K562 (cell line): ENCODE data around the gene OR52E6. TPM values are rescaled to one million over a fixed set of nuclear protein-coding genes. Genes with fewer than 3 reads are reported as not detected.

Source experiments
- ATAC-seq: fragments of 200-7000 bp; cut with Tn5 transposase; 3 replicates; pipeline ENCODE4 v1.9.1; 2020; ENCODE audit warnings: moderate library complexity
- BruUV-seq: library from RNA; stranded (reverse); fragments of 400-500 nt; replicated peaks from 2 replicates; lab custom pipeline; 2021; lab: Mats Ljungman, UMichigan
- CTCF ChIA-PET: fragments of 300-600 bp; formaldehyde crosslinking; extraction: SDS; loops from one replicate; lab custom pipeline; 2021; ENCODE audit warnings: low intra/inter-chr PET ratio; lab: Yijun Ruan, JAX
- POLR2A ChIA-PET: fragments of 300-600, 350-650 bp; sonication (Branson Sonifier 250); formaldehyde crosslinking; extraction: SDS; loops from one replicate; lab custom pipeline; 2021; ENCODE audit warnings: antibody characterized with exemption, inconsistent platforms; lab: Yijun Ruan, JAX
- DNase-seq, 4 experiments: peaks; one replicate each; pipeline versions ENCODE4 v3.0.0 to v3.0.0-alpha.2; 2011 to 2018; ENCODE audit warnings: low spot score in 3 of 4, mixed read lengths in 3 of 4; ENCODE audit errors: extremely low read depth in 1 of 4
- FAIRE-seq: peaks from 2 replicates; lab custom pipeline; 2011; peaks lifted over from hg19 to GRCh38; lab: Jason Lieb, UNC
- H2AFZ ChIP-seq: 2 replicates; pipeline ENCODE4 v1.6.0; 2011; ENCODE audit warnings: low read depth, low read length, control low read depth, inconsistent platforms
- H3K27ac ChIP-seq: fragments of 200-600 bp; 3 replicates; pipeline ENCODE4 v1.8.0; 2011; ENCODE audit warnings: low read depth, mild to moderate bottlenecking, control low read depth, inconsistent platforms, low read length, moderate library complexity, mixed read lengths; ENCODE audit errors: extremely low read depth
- H3K27me3 ChIP-seq, 2 experiments: fragments of 300-600 bp in 1 of 2; 2 replicates in 1 of 2; 3 replicates in 1 of 2; pipeline versions ENCODE4 v1.6.0 to v1.8.0; 2011; ENCODE audit warnings: inconsistent platforms in 2 of 2, low read length in 2 of 2, mild to moderate bottlenecking in 1 of 2, mixed read lengths in 1 of 2, moderate library complexity in 1 of 2; ENCODE audit not compliant: control insufficient read depth in 2 of 2, insufficient read depth in 2 of 2
- H3K36me3 ChIP-seq: fragments of 300-600 bp; 3 replicates; pipeline ENCODE4 v1.8.0; 2011; ENCODE audit warnings: mild to moderate bottlenecking, low read length, inconsistent platforms; ENCODE audit not compliant: control insufficient read depth, insufficient read depth
- H3K4me1 ChIP-seq, 2 experiments: fragments of 200-600 bp in 1 of 2; replicated peaks in 1 of 2; 2 replicates in 1 of 2; 3 replicates in 1 of 2; pipeline versions ENCODE4 v1.5.1 to v1.8.0; 2011; ENCODE audit warnings: inconsistent platforms in 2 of 2, low read length in 2 of 2, mild to moderate bottlenecking in 1 of 2, mixed read lengths in 1 of 2, moderate library complexity in 1 of 2; ENCODE audit not compliant: control insufficient read depth in 2 of 2, insufficient read depth in 2 of 2
- H3K4me2 ChIP-seq: 2 replicates; pipeline ENCODE4 v1.6.1; 2011; ENCODE audit warnings: low read length, control low read depth, inconsistent platforms, mixed read lengths; ENCODE audit not compliant: insufficient read depth
- H3K4me3 ChIP-seq: fragments of 200-600 bp; sonication (generic), shearing (Covaris generic); 2 replicates; pipeline ENCODE4 v1.5.1; 2016; ENCODE audit warnings: control low read depth, inconsistent platforms
- H3K79me2 ChIP-seq: fragments of 200-600 bp; 3 replicates; pipeline ENCODE4 v1.8.0; 2011; ENCODE audit warnings: low read length, inconsistent platforms; ENCODE audit not compliant: control insufficient read depth, insufficient read depth
- H3K9ac ChIP-seq, 2 experiments: 2 replicates each; pipeline versions ENCODE4 v1.6.0 to v1.6.1; 2011; ENCODE audit warnings: low read depth in 2 of 2, low read length in 2 of 2, control low read depth in 1 of 2, inconsistent platforms in 1 of 2, mild to moderate bottlenecking in 1 of 2, mixed read lengths in 1 of 2; ENCODE audit not compliant: insufficient read depth in 1 of 2
- H3K9me1 ChIP-seq: one replicate; pipeline ENCODE4 v1.6.0; 2011; ENCODE audit warnings: inconsistent platforms, mild to moderate bottlenecking, low read length, moderate library complexity; ENCODE audit not compliant: control insufficient read depth, insufficient read depth
- H3K9me3 ChIP-seq: replicated peaks from 2 replicates; pipeline ENCODE4 v1.5.1; 2011; ENCODE audit warnings: low read depth, low read length, inconsistent platforms; ENCODE audit not compliant: control insufficient read depth, insufficient read depth
- H4K20me1 ChIP-seq: replicated peaks from 2 replicates; pipeline ENCODE4 v1.6.1; 2011; ENCODE audit warnings: low read length, inconsistent platforms, mixed read lengths; ENCODE audit not compliant: control insufficient read depth, insufficient read depth
- CBX5 ChIP-seq: IDR thresholded peaks from 2 replicates; pipeline ENCODE4 v1.6.1; 2014; ENCODE audit warnings: low read depth, borderline replicate concordance
- GATAD2A ChIP-seq: fragments of 450-650 bp; IDR thresholded peaks from 2 replicates; pipeline ENCODE4 v1.6.1; 2017
- HEY1 ChIP-seq: fragments of 250-450 bp; sonication (Bioruptor Pico); IDR thresholded peaks from 2 replicates; pipeline ENCODE4 v1.5.0; 2020; ENCODE audit warnings: mild to moderate bottlenecking, moderate library complexity, borderline replicate concordance
- MAX ChIP-seq: sonication (generic); formaldehyde crosslinking; IDR thresholded peaks from 2 replicates; pipeline ENCODE4 v1.9.0; 2022; ENCODE audit warnings: mild to moderate bottlenecking, missing genetic modification reagents
- MAZ ChIP-seq, 2 experiments: fragments of 450-650 bp in 1 of 2; sonication (generic) in 1 of 2; formaldehyde crosslinking; IDR thresholded peaks in 1 of 2; conservative IDR thresholded peaks in 1 of 2; 2 replicates each; pipeline versions ENCODE4 v1.4.0 to v1.5.0; 2020; ENCODE audit warnings: mild to moderate bottlenecking in 1 of 2, missing genetic modification reagents in 1 of 2
- MECOM ChIP-seq: fragments of 250-450 bp; sonication (Bioruptor Pico); IDR thresholded peaks from 2 replicates; pipeline ENCODE4 v1.8.0; 2022; ENCODE audit warnings: inconsistent platforms
- PKNOX1 ChIP-seq: fragments of 450-650 bp; IDR thresholded peaks from 2 replicates; pipeline ENCODE4 v1.6.1; 2016
- TSHZ1 ChIP-seq: fragments of 250-450 bp; sonication (Bioruptor Pico); IDR thresholded peaks from 2 replicates; pipeline ENCODE4 v1.4.0; 2020; ENCODE audit warnings: mild to moderate bottlenecking, moderate library complexity
- ZNF445 ChIP-seq: fragments of 250-450 bp; sonication (Bioruptor Pico); IDR thresholded peaks from 2 replicates; pipeline ENCODE4 v1.4.0; 2020; ENCODE audit warnings: low read depth, mild to moderate bottlenecking, moderate library complexity
- WGBS: fragments of 100-300 bp; shearing (Covaris generic); methylation state at CpG from one replicate; pipeline ENCODE4 v1.1.6; 2016; ENCODE audit warnings: low coverage, mixed read lengths; ENCODE audit not compliant: insufficient coverage; ENCODE audit errors: missing lambda C conversion rate; 5-methylcytosine and 5-hydroxymethylcytosine counted together
- in situ Hi-C: fragments of 300-500 bp; cut with MboI; formaldehyde crosslinking; loops from 4 replicates; pipeline ENCODE4 v1.15.0; 2018; ENCODE audit warnings: inconsistent platforms, mixed read lengths
- intact Hi-C: fragments of 100-400 bp; cut with micrococcal nuclease; formaldehyde crosslinking; loops from 2 replicates; pipeline ENCODE4 v1.14.2; 2022
- polyA plus RNA-seq, 8 experiments: library from polyadenylated mRNA; depleted of rRNA in 4 of 8; stranded (reverse) in 5 of 8; unstranded in 3 of 8; fragments of >200 nt; fragmentation: Nextera tagmentation in 2 of 8; fragmentation: Illumina TruSeq in 1 of 8; extraction: Ambion mirVana in 2 of 8; extraction: Trizol in 1 of 8; gene quantifications; 2 replicates each; pipeline versions ENCODE4 v1.2.1 to v1.2.3, GENCODE V29; 2011 to 2014; ENCODE audit warnings: inconsistent platforms in 1 of 8, missing spikeins in 1 of 8
- total RNA-seq, 7 experiments: library from RNA; depleted of rRNA in 6 of 7; stranded (reverse); fragments of >200 nt in 6 of 7; fragmentation: Illumina TruSeq in 2 of 7; extraction: Trizol in 2 of 7; gene quantifications; 2 replicates each; pipeline versions ENCODE4 v1.2.1 to v1.2.3, GENCODE V29; 2011 to 2021; ENCODE audit warnings: low replicate concordance in 1 of 7
- TF ChIP-seq, protein P1 (sequence below): fragments of 200-800 bp; sonication (Bioruptor generic); IDR thresholded peaks from 2 replicates; pipeline ENCODE4 v1.6.1; 2017; ENCODE audit warnings: missing genetic modification characterization, missing compliant biosample characterization
- TF ChIP-seq, protein P2 (sequence below): fragments of 450-650 bp; IDR thresholded peaks from 2 replicates; pipeline ENCODE4 v1.6.1; 2016; ENCODE audit warnings: missing biosample characterization, missing genetic modification characterization
- TF ChIP-seq, protein P3 (sequence below): fragments of 450-650 bp; IDR thresholded peaks from 2 replicates; pipeline ENCODE4 v1.6.1; 2017; ENCODE audit warnings: antibody characterized with exemption

OR52E6 gene
- total and polyA plus RNA-seq, 9 of the 15 experiments (the other 6 are each of a cell fraction or from before 2014, with no cell fraction given), result not detected

DNA sequence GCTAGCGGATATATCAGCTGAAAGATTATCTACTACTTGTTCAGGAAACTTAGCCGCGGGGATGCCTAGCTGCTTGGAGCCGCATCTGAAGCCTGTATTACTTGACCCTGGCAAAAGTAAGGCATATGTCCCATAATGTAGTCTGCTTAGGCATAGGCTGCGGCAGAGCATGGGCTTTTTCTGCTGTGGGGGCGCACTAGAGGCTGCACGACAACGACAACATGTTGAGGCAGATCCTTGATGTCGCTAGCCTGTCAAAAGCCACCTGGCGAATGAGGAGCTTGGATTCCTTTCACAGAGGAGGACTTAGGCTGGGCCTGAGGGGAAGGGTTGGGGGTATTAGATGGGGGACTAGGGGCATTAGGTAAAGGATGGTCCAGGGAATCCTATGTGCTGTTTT is 34.1 kb downstream of the OR52E6 start:
- in situ Hi-C loops, result no loop called here
- FAIRE-seq (no peak), ATAC-seq (no peak), DNase-seq (no peak)
- intact Hi-C loops, result no loop called here
- H2AFZ ChIP-seq, result no peak overlapping the region
- no peaks in the 10 kb centered on the region for H3K9me1 ChIP-seq
- BruUV-seq, result no TSS peak
- WGBS, result 71% methylated on average over 10 of the region's 10 CpGs
- peaks cover 0 to 6% of the 10 kb centered on the region in 2 experiments; a peak in 2 of 5 replicates for H3K4me1 ChIP-seq
- ChIA-PET CTCF (no interaction called here), POLR2A (no interaction called here)
- H3K9ac ChIP-seq, result no peak overlapping the region
- peaks cover 24% of the 10 kb centered on the region for H3K9me3 ChIP-seq
- H3K27me3 ChIP-seq, result no peaks in the 10 kb centered on the region
- H4K20me1 ChIP-seq, result no peaks in the 10 kb centered on the region
- H3K36me3 ChIP-seq, result no peaks in the 10 kb centered on the region
- no peak overlapping the region for H3K4me3 ChIP-seq
- no peak overlapping the region for H3K27ac ChIP-seq
- H3K4me2 ChIP-seq, result no peak overlapping the region
- no peaks in the 10 kb centered on the region for H3K79me2 ChIP-seq
- TF ChIP-seq, protein P1, sequence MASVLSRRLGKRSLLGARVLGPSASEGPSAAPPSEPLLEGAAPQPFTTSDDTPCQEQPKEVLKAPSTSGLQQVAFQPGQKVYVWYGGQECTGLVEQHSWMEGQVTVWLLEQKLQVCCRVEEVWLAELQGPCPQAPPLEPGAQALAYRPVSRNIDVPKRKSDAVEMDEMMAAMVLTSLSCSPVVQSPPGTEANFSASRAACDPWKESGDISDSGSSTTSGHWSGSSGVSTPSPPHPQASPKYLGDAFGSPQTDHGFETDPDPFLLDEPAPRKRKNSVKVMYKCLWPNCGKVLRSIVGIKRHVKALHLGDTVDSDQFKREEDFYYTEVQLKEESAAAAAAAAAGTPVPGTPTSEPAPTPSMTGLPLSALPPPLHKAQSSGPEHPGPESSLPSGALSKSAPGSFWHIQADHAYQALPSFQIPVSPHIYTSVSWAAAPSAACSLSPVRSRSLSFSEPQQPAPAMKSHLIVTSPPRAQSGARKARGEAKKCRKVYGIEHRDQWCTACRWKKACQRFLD, result no peak
- TF ChIP-seq HEY1 (CRISPR knock-in tag) (no peak), CBX5 (no peak), PKNOX1 (no peak), MAZ (CRISPR knock-in tag; conservative IDR thresholded peaks at IDR 0.05 in 1 of 2, IDR thresholded peaks at IDR 0.05 in 1 of 2) (no peak), TSHZ1 (no peak), MAX (CRISPR knock-in tag) (no peak), MECOM (CRISPR knock-in tag) (no peak), GATAD2A (no peak), ZNF445 (CRISPR knock-in tag) (no peak)
- TF ChIP-seq, protein P2, sequence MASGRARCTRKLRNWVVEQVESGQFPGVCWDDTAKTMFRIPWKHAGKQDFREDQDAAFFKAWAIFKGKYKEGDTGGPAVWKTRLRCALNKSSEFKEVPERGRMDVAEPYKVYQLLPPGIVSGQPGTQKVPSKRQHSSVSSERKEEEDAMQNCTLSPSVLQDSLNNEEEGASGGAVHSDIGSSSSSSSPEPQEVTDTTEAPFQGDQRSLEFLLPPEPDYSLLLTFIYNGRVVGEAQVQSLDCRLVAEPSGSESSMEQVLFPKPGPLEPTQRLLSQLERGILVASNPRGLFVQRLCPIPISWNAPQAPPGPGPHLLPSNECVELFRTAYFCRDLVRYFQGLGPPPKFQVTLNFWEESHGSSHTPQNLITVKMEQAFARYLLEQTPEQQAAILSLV (tag), result no peak
- TF ChIP-seq, protein P3, sequence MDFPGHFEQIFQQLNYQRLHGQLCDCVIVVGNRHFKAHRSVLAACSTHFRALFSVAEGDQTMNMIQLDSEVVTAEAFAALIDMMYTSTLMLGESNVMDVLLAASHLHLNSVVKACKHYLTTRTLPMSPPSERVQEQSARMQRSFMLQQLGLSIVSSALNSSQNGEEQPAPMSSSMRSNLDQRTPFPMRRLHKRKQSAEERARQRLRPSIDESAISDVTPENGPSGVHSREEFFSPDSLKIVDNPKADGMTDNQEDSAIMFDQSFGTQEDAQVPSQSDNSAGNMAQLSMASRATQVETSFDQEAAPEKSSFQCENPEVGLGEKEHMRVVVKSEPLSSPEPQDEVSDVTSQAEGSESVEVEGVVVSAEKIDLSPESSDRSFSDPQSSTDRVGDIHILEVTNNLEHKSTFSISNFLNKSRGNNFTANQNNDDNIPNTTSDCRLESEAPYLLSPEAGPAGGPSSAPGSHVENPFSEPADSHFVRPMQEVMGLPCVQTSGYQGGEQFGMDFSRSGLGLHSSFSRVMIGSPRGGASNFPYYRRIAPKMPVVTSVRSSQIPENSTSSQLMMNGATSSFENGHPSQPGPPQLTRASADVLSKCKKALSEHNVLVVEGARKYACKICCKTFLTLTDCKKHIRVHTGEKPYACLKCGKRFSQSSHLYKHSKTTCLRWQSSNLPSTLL, result no peak
